Endometrial microvascular endothelial cells (primary cell): Measurements from ENCODE around the gene HSPA4L. TPM values are rescaled to one million over a fixed set of nuclear protein-coding genes. Genes with fewer than 3 reads are reported as not detected.

Experiments used
- in situ Hi-C: cut with HindIII; loops from 2 replicates; pipeline ENCODE4 v1.10.0; 2017; ENCODE audit warnings: low sequenced_read_pairs, low pct_unique_long_range_greater_than_20kb; ENCODE audit errors: inconsistent ontology term
- total RNA-seq: library from RNA; depleted of rRNA; stranded (reverse); fragments of >200 nt; gene quantifications from one replicate; pipeline ENCODE4 v1.2.3, GENCODE V29; 2015; ENCODE audit errors: inconsistent ontology term

Gene HSPA4L
- total RNA-seq, 1 donor from 2014 or later = 7.5 TPM

- in situ Hi-C loops = no loop called here
Observed at GRCh38 chr4:127782025-127782274, 172 bp upstream of the HSPA4L start.

DNA sequence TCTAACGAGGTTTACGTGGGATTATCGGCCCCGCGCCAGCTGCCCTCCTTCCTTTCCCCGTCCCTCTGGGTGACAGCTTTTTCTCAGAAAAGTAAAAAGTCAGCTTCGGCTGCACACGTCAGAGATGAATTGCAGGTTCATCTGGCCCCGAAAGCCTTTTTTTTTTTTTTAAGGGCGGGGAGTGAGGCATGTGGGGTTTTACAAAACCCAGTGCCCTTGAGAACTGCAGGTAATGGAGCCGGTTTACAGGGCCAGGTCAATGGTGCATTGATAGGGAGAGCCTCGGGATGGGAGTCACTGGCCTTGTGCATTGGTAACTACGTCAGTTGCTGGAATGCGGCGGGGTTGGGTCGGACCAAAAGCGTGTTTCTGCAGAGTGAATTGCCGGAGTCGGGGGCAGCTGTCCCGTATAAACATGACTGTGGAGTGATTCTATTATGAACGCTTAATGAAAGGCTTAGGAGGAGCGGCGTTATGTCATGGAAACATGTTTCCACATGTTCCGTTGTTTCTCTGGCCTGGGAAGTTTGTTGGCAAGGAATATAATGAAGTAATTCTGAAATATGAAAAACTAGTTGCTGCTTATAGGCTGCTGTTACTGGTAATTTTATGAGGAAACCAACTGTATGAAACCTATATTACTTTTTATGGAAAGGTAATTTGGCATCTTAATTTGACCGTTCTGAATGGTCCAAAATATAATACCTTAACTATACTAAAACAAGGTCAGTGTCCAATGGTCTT, 1.1 kb downstream of the HSPA4L start:
- in situ Hi-C loops = no loop called here

GRCh38 chr4:127783955-127784770, 2.0 kb downstream of the HSPA4L start:
- in situ Hi-C loops = no loop called here

GRCh38 chr4:127788517-127788916, 6.4 kb downstream of the HSPA4L start:
- in situ Hi-C loops = no loop called here

DNA sequence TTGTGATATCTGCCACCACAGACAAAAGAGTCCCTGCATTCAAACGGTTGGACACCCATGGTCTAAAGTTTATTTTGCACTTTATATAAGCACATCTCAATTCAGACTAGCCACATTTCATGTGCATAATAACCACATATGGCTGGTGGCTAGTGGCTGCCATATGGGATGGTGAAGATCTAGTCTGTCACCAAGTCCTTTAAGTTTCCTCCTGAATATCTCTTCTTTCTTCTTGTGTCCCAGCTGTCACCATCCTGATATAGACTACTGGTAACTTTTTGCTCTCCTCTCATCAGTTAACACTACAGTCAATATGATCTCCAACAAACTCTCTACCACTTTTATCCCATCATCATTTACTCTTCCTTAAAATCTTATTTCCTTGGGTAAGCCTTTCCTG, 9.3 kb downstream of the HSPA4L start:
- in situ Hi-C loops = no loop called here

- in situ Hi-C loops = no loop called here
Observed at GRCh38 chr4:127793528-127793927, 11.4 kb downstream of the HSPA4L start.

DNA sequence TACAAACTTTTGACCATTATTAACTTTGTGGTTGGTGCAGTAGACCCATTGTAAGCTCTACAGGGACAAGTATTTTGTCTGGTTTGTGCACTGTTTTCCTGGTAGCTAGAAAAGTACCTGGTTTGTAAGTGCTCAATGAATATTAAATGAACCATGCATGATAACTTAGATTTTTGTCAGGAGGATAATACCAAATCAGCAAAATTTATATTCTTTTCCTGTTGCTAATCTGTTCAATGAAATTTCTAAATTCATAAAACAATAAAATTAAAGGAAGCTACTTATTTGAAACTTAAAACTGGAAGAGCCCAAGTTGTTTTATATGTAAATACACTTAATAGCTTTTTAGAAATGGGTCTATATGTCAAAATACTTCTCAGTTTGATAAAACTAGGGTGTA, 17.6 kb downstream of the HSPA4L start:
- in situ Hi-C loops = no loop called here

DNA sequence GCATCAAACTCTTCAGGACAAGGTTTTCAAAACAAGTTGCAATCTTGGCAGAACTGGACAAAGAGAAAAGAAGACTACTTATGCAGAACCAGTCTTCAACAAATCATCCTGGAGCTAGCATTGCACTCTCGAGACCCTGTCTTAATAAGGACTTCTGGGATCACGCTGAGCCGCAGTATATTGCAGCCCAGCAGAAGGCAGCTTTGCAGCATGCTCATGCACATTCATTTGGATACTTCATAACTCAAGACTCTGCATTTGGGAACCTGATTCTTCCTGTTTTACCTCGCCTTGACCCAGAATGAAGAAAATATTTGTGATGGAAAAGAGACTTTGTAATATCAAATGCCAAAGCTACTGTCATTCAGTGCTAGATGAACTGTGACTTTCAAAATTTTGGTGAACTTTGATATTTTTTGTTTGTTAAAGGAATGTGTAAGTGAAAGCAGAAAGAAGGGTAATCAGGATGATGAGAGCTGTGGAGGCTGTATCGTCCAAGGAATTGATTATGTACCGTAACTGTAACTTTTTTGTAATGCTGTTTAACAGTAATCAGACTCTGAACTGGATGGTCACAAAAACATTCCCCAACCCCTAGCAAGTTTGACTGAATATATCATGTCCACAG, 27.2 kb downstream of the HSPA4L start:
- in situ Hi-C loops = no loop called here

- in situ Hi-C loops = no loop called here
Observed at GRCh38 chr4:127810551-127810950, 28.4 kb downstream of the HSPA4L start.

- in situ Hi-C loops = no loop called here
Observed at GRCh38 chr4:127822430-127822829, 40.3 kb downstream of the HSPA4L start.

DNA sequence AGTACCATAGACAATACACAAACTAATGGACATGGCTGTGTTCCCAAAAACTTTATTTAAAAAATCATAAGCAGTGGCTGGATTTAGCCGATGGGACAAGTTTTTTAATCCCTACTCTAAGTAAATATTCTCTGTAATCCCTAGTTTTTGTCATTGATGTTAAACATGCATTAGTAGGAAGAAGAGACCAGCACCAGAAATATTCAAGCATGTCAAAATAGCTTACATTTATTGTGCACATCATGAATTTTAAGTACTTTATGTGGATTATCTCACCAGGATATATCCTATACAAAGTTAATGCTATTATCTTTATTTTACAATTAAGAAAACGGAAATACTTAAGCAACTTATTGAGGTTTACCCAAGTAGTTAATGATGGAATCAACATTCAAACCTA, 46.0 kb downstream of the HSPA4L start:
- in situ Hi-C loops = no loop called here

GRCh38 chr4:127829014-127829413, 46.9 kb downstream of the HSPA4L start:
- in situ Hi-C loops = no loop called here

GRCh38 chr4:127832585-127832984, 50.5 kb downstream of the HSPA4L start:
- in situ Hi-C loops = no loop called here

DNA sequence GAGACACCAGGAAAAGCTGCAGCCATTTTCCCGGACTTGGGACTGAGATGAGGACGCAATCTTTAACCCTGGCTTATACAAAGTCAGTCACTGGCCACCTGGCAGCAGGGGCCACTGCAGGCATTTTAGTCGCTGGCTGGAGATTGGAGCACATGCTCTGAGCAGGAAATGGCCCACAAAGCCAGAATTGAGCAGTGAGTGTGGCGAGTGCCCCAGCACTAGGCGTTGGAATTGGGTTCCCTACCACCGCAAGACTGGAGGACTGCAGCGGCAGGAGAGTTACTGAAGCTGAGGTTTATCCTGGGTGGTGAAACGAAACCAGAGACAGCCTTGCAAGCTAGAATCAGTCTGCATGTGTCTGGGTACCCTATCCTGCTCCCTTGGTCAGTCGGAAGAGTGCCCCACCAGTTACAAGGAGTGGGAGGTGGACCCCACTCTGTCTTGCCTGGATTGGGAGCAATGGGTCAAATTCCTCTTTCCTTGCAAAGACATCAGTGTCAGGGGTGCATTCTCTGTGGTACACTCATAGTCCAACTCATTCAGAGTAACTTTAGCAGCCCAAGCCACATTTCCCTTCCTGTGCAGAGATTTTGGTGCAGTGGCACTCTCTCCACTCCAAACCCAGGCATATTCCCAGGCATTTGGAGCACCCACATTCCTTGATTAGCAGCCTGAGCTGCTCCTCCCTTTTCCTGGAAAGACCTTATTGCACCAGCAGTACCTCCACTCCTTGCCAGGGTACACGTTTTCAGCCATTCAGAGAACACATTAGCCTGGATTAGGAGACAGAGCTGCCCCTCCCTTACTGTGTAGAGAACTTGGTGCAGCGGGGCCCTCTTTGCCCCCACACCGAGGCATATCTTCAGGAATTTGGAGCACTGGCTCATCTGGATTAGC, 61.8 kb downstream of the HSPA4L start:
- in situ Hi-C loops = no loop called here

- in situ Hi-C loops = no loop called here
Observed at GRCh38 chr4:127844601-127845116, 62.5 kb downstream of the HSPA4L start.

- in situ Hi-C loops = no loop called here
Observed at GRCh38 chr4:127846061-127846460, 63.9 kb downstream of the HSPA4L start.

- in situ Hi-C loops = no loop called here
Observed at GRCh38 chr4:127846765-127847164, 64.6 kb downstream of the HSPA4L start.

DNA sequence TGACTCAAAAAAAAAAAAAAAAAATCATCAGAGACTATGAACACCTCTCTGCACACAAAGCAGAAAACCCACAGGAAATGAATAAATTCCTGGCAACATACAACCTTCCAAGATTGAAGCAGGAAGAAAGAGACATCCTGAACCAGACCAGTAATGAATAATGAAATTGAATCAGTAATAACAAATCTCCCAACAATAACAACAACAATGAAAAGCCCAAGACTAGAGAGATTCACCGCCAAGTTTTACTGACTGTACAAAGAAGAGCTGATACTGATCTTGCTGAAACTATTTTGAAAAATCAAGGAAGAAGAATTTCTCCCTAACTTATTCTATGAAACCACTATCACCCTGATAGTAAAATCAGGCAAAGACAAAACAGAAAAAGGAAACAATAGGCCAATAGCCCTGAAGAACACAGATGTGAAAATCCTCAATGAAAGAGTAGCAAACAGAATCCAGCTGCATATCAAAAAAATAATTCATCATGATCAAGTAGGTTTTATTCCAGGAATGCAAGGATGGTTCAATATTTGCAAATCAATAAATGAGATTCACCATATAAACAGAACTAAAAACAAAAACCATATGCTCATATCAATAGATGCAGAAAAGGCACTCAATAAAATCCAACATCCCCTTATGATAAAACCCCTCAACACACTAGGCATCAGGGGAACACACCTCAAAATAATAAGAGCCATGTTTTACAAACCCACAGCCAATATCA, 67.5 kb downstream of the HSPA4L start:
- in situ Hi-C loops = no loop called here
